ENCODE data around the gene BAIAP2.
"Not testable (repeated sequence)": the region's sequence is repeated elsewhere in the genome, so short reads cannot be mapped to it uniquely, and the experiment has no call there.

The BAIAP2 gene

DNA sequence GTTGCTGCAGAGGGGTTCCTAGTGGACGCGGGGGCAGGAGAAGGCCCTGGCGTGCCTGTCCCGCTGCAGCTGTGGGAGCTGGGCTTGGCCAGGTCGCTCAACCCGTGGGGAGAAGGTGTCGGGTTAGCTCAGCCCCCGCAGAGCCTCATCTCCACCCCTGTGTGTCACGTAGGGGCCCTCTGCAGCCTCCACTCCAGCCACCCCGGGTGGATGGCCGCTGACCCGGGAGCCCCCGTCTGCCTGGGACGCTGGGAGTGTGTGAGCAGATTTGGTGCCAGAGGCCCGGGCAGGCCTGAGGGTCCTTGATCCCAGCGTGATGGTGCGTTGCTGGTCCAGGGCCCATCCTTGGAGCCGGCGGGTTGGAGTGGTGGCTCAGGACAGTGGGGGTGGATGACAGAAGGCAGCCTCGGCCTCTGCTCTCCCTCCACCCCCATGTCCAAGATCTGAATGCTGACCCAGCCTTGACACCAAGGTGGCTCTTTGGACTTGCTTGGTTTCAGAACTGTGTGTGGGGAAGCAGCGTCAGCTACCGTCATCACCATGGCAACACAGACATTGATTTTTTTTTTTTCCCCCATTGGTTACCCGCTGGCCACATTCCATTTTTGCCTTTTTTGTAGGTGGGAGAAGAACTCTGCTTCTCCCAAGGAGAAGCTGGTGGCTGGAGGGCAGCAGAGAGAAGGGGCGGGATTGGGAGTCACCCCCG lies 35.7 kb downstream of the BAIAP2 start:
- DNase-seq = no peak

DNA sequence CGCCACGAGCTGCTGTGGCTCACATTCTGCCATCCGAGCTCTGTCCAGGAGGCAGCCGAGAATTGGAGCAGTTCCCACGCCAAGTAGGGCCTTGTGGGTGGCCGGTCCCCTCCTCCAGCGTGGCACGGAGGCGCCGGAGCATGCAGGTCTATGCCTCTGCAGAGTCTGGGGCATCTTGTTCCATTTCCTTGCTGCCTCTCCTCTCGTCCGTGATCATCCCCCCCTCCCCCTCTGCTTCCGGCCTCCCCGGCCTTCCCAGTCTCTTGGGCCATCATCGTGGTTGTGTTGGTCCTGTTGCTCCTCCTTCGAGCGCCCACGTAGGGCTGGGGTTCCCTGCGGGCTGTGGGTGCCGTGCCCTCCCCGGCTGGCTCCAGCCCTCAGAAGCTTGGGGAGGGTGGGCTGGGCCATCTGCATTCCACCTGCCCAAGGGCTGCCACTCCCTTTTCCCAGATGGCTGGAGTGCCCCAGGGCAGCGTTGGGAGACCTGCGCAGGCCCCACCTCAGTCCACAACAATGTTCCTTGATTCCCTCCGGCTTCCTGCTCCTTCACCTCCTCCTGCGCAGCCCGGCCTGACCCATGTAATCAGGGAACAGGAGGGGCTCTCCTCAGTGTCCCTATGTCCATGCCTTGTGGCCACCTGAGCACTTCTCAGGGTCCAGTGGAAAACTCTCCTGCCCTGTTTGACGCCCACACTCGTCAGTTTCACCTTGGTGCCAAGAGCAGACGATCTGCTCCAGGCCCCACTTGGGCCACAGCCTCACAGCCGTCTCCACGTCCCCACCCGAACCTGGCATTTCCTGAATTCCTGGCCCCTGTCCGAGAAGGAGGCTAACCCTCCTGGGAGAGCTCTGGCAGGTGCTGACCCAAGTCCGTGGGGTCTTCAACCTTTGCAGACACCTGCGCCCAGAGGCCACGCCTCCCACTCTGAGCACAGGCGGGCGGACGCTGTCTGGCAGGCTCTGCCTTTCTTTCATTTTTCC lies 37.1 kb downstream of the BAIAP2 start:
- DNase-seq = no peak

GRCh38 chr17:81073967-81074839 lies 39.3 kb downstream of the BAIAP2 start:
- no peak for DNase-seq

GRCh38 chr17:81074875-81075274 lies 39.9 kb downstream of the BAIAP2 start:
- no peak for DNase-seq

- DNase-seq = no peak
Measured at GRCh38 chr17:81075307-81075706, 40.4 kb downstream of the BAIAP2 start.

DNA sequence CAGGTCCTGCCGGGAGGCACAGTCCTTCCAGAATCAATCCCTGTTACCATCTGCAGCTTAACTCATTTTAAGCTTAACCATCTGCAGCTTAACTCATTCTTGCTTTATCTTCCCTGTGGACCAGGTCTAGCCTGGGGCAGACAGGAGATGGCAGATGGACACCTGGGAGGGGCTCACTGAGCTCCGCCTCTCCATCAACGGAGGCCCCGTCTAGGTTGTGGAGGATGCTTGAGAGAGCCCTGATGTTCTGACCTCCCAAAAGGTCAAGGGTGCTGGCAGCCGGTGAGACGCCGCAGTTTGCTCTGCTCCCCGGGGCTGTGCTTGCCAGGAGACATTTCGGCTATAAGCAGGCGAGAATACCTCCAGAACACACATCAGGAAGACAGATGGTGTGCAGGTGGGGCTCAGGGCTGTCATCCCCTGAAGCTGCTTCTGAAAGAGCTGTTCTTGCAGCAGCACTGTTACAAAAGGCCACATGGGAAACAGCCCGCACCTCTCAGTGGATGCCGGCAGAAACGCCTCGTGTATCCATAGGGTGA lies 41.3 kb downstream of the BAIAP2 start:
- DNase-seq = no peak

DNA sequence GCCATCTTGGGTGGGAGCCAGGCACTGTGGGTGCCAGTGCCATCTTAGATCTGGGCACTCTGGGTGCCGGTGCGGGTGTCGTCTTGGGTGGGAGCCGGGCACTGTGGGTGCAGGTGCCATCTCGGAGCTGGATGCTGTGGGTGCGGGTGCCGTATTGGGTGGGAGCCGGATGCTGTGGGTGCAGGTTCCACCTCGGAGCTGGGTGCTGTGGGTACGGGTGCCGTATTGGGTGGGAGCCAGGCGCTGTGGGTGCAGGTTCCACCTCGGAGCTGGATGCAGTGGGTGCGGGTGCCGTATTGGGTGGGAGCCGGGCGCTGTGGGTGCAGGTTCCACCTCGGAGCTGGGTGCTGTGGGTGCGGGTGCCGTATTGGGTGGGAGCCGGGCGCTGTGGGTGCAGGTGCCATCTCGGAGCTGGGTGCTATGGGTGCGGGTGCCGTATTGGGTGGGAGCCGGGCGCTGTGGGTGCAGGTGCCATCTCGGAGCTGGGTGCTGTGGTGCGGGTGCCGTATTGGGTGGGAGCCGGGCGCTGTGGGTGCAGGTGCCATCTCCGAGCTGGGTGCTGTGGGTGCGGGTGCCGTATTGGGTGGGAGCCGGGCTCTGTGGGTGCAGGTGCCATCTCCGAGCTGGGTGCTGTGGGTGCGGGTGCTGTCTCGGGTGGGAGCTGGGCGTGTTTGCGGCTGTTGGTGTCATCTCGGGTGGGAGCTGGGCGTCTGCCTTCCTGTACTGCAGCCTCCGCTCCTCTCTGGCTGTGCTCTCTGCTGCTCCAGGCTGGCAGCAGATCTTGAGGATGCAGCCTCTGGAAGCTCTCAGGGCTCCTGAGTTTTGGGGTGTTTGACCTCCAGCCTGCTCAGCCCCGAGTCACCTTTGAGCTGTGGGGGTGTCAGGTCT lies 43.3 kb downstream of the BAIAP2 start:
- not testable (repeated sequence) for DNase-seq

DNA sequence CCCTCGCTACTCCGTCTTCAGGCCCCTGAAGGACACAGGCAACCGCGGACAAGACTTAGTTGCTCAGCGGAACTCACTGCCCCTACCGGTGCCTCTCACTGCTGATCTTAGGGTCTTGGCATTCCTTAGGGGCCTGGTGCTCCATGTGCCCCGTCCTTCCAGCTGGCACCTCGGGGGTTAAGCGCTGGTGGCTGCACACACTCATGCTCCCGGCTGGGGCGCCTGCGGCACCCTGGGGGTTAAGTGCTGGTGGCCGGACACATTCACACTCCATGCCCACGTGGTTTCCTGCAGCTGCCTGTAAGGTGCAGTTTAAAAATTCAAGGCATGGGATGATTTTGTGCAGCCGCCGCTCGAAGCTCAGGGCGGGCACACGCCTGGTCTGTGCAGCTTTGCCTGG lies 45.1 kb downstream of the BAIAP2 start:
- no peak for DNase-seq

DNA sequence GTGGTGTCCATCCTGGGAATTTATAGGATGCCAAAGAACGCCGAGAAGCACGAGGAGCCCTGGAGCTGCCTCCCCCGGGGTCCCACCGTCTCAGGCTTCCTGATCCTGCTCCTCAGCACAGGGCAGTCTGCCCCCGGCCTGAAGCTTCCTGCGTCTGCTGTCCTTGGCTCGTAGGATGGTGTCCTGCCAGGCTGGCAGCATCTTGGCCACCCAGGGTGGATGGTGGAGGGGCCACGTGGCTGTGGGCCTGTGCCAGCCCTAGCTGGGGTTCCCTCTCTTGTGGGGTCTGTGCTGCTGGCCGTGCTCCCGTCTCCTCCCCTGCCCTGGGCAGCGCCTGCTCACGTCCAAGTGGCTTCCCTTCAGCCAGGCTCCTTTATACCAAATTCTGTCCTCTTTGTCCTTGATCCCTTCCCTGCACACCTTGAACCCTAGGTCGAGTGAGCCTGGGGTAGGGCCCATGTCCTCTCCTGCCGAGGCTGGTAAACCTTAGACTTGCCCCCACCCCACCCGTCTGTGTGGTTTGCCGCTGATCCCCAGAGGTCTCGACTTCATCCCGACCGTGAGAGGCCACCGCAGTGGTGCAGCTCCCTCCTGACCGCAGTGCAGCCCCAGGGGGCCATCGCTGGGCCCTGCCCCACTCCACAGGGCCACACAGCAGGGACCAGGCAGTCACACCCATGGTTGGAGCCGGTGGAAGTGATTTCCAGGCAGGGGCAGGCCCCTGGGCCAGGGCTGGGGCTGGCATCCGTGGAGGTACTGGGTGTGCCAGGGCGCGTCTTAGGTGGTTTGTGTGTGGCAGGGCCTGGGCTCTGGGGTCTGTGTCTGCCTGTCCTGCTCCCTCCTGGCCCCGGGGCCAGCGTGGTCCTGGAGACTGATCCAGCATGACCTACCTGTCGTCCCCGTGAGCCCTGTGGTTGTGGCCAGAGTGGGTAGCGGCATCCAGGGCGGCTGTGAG lies 46.5 kb downstream of the BAIAP2 start:
- no peak for DNase-seq

GRCh38 chr17:81082177-81083073 lies 47.5 kb downstream of the BAIAP2 start:
- no peak for DNase-seq

DNA sequence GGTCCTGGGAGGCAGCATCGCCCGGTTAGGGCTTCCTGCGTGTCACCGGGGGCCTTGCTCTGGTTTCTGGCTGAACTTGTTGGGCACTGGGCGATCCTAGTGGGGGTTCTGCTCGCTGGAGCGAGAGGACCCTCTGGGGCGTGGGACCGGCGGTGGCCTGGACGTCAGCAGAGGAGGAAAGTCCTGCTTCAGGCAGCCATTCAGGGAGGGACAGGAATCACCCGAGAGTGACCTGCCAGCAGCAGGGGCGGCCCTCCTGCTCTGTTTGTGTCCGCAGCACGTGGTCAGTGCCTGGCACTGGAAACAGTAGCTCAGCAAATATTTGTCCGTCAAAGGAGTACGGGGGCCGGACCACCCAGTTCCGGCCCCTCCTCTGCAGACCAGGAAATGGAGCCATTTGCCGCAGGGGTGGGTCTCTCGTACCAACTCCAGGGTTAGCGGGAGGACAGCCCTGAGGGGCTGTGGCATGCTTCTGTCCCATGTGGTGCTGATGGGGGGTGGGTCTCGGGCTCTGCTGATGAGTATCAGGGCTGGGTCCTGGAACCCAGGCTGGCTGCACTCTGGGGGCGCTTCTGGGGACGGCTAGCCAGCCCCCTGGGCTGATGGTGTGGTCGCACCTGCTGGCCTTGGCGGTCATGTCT lies 48.3 kb downstream of the BAIAP2 start:
- DNase-seq = no peak

GRCh38 chr17:81084680-81085419 lies 49.9 kb downstream of the BAIAP2 start:
- DNase-seq = no peak

DNA sequence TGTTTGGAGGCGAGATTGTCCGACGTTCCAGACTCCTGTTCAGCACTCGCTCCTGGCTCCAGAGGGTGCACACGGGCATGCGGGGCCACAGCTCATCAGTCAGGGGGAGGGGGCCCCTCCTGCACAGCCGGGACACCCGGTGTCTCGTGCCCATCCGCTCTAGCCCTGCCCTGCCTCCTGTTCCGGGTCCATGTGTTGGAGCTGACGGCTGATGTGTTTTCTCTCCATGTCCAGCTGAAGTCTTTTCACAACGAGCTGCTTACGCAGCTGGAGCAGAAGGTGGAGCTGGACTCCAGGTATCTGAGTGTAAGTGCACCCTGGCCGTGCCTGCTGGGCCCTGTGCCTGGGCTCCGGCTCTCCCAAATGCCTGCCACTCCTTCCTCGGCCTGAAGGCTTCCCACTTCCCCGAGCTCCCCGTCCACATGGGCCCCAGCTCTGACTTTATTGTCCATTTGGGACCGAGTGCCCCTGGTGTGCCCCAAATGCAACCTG lies 50.5 kb downstream of the BAIAP2 start:
- no peak for DNase-seq

- DNase-seq = no peak
Measured at GRCh38 chr17:81086789-81087551, 52.0 kb downstream of the BAIAP2 start.

DNA sequence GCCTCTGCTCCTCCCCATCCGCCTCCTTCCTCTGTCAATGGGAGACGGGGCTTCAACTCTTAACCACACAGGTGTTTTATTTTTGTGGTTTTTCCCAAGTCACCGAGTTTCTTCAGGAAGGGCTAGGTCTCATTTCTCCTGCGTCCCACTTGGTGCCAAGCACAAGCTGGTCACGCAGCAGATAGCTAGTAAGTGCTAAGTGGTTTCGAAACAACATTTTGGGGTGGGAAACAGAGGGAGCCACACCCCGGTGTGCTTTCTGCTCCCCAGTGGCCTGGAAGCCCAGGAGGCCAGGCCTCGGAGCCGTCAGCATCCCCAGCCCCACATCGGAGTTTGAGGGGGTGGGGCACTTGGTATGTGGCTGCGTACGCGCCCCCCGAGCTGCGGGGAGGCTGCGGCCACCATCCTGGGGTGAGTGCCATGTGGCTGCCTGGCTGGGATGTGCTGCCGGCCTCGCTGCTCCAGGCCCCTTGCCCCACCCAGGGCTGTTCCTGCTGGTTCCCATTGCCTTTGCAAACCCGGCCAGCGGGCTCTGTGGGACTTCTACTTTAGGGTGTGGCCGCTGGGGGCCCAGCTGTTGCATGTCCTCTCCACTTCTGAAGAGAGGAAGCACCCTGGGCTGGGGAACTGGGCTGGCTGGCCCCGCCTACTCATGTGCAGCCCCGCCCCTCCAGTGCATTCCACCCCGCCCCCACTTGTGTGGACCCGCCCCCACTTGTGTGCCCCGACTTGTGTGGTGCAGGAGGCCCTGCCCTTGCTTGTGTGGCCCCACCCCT lies 55.6 kb downstream of the BAIAP2 start:
- DNase-seq = peak in 2 of 5 donors; percentile 17 to 26

DNA sequence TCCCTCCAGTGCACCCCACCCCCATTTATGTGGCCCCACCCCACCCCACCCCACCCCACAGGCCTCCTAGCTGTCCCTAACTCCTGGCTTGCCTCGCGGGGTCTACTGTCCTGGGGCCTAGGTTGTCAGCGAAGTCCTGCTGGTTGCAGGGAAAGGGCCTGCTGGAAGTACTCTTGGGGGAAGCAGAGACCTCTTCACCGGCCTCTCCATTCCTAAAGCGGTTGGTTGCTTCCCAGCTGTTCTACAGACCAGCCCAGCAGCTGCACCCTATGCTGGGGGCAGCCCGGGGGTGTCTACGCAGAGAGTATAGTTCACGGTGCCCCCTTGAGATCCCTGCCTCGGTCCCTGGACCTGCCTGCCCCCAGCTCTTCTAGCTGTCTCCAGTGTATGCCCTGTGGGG lies 56.2 kb downstream of the BAIAP2 start:
- DNase-seq = no peak

Measured in T-helper 1 cell (primary cell).